IMR-90 (cell line): ENCODE measurements around the gene RNF223.

Source experiments
- BHLHE40 ChIP-seq: fragments of 150-350 bp; IDR thresholded peaks from 2 replicates; pipeline ENCODE4 v1.6.1; 2016; ENCODE audit warnings: mild to moderate bottlenecking, low read depth, low read length
- CEBPB ChIP-seq: IDR thresholded peaks from 2 replicates; pipeline ENCODE4 v1.6.1; 2012; ENCODE audit warnings: low read depth, low read length, improper control_type of control experiment
- CHD1 ChIP-seq: IDR thresholded peaks from 2 replicates; pipeline ENCODE4 v1.6.1; 2012; ENCODE audit warnings: low read depth, low read length, improper control_type of control experiment
- CTCF ChIP-seq: conservative IDR thresholded peaks from 2 replicates; pipeline ENCODE4 v1.5.1; 2012; ENCODE audit warnings: mild to moderate bottlenecking, low read depth, low read length, improper control_type of control experiment
- MAFK ChIP-seq: IDR thresholded peaks from 2 replicates; pipeline ENCODE4 v1.6.1; 2012; ENCODE audit warnings: low read depth, low read length, improper control_type of control experiment
- MAZ ChIP-seq: IDR thresholded peaks from 2 replicates; pipeline ENCODE4 v1.6.1; 2012; ENCODE audit warnings: low read depth, mild to moderate bottlenecking, low read length, improper control_type of control experiment, moderate library complexity, borderline replicate concordance
- MXI1 ChIP-seq: IDR thresholded peaks from 2 replicates; pipeline ENCODE4 v1.6.1; 2012; ENCODE audit warnings: low read depth, mild to moderate bottlenecking, low read length, moderate library complexity, borderline replicate concordance
- POLR2A ChIP-seq: IDR thresholded peaks from 2 replicates; pipeline ENCODE4 v1.6.1; 2012; ENCODE audit warnings: mild to moderate bottlenecking, low read depth, low read length
- RAD21 ChIP-seq: IDR thresholded peaks from 2 replicates; pipeline ENCODE4 v1.6.1; 2012; ENCODE audit warnings: low read length, improper control_type of control experiment
- RFX5 ChIP-seq: IDR thresholded peaks from 2 replicates; pipeline ENCODE4 v1.8.0; 2012; ENCODE audit warnings: low read depth, mild to moderate bottlenecking, low read length, moderate library complexity
- SMC3 ChIP-seq: fragments of 150-350 bp; IDR thresholded peaks from 2 replicates; pipeline ENCODE4 v1.6.1; 2016; ENCODE audit warnings: low read depth, mild to moderate bottlenecking, antibody characterized with exemption, low read length, moderate library complexity
- USF2 ChIP-seq: fragments of 150-350 bp; IDR thresholded peaks from 2 replicates; pipeline ENCODE4 v1.6.1; 2017; ENCODE audit warnings: mild to moderate bottlenecking, antibody characterized with exemption, low read length, low read depth

GRCh38 chr1:1075148-1075935 is 1.2 kb upstream of the RNF223 start:
- TF ChIP-seq CTCF (no peak), MAZ (no peak), MXI1 (no peak), RAD21 (no peak), RFX5 (no peak), CEBPB (no peak), SMC3 (no peak), CHD1 (no peak), MAFK (no peak), POLR2A (no peak), USF2 (no peak), BHLHE40 (no peak)
